PC-9 (cell line): ENCODE measurements around the gene SPATA25.

Experiments
- EZH2 ChIP-seq: fragments of 200-600 bp; sonication (generic); IDR thresholded peaks from 2 replicates; pipeline ENCODE4 v1.8.0; 2017; ENCODE audit warnings: antibody characterized with exemption, low read depth
- TF ChIP-seq, protein P1 (sequence below): fragments of 200-600 bp; sonication (generic); conservative IDR thresholded peaks from 2 replicates; pipeline ENCODE4 v1.6.1; 2017; ENCODE audit warnings: mixed run types, antibody characterized with exemption, mild to moderate bottlenecking, moderate library complexity

DNA sequence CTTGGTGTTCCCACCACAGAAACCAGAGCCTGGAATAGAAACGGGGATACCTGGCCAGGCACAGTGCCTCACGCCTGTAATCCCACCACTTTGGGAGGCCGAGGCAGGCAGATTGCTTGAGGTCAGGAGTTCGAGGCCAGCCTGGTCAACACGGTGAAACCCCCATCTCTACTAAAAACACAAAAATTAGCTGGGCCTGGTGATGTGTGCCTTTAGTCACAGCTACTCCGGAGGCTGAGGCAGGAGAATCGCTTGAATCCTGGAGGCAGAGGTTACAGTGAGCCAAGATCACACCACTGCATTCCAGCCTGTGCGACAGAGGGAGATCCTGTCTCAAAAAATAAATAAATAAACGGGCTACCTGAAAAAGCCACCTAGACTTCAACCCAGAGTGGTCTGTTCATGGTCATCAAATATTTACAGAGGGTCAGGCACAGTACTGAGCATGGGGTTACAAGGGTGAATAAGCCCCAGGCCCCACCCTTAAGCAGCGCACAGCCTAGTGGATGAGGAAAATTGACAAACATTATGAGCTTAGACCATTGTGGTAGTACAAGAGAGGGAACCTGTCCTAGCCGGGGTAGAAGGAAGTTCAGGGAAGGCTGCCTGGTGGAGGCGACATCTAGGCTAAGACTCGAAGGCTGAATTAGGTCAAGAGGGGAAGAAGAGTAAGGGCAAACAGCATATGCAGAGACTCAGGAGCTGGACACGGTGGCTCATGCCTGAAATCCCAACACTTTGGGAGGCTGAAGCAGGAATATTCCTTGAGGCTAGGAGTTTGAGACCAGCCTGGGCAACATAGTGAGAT, 39.9 kb upstream of the SPATA25 start:
- TF ChIP-seq, protein P1, sequence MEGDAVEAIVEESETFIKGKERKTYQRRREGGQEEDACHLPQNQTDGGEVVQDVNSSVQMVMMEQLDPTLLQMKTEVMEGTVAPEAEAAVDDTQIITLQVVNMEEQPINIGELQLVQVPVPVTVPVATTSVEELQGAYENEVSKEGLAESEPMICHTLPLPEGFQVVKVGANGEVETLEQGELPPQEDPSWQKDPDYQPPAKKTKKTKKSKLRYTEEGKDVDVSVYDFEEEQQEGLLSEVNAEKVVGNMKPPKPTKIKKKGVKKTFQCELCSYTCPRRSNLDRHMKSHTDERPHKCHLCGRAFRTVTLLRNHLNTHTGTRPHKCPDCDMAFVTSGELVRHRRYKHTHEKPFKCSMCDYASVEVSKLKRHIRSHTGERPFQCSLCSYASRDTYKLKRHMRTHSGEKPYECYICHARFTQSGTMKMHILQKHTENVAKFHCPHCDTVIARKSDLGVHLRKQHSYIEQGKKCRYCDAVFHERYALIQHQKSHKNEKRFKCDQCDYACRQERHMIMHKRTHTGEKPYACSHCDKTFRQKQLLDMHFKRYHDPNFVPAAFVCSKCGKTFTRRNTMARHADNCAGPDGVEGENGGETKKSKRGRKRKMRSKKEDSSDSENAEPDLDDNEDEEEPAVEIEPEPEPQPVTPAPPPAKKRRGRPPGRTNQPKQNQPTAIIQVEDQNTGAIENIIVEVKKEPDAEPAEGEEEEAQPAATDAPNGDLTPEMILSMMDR, result no peak
- TF ChIP-seq EZH2, result no peak
